ENCODE results near the gene SPAG8. TPM values are rescaled to one million over a fixed set of nuclear protein-coding genes. Genes with fewer than 3 reads are reported as not detected.

Gene SPAG8
- total and polyA plus RNA-seq, 2 donors from 2014 or later = 2.4 to 6.1 TPM

DNA sequence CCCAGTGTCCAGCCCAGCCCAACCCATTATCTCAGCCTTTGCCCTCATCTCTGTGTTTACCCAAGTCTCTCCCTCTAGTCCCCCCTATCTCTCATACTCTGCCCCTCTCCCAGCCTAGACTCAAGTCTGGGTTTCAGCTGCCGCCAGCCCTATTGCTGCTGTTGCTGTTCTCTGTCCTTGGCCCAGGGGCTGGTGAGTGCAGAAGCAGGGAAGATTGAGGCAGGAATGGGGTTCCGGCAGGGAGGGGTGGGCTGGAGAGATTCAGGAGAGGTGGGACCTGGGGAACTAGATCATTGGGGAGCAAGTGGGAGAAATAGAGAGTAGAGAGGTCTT lies 17.7 kb upstream of the SPAG8 start:
- FAIRE-seq (no peak), DNase-seq (no peak)
- peak overlapping the region; percentile 60 to 90 (median 61) for H3K4me3 ChIP-seq (ENCODE audit: low read length in 3 of 3)
- intact Hi-C loops (cut with DNase I) = no loop called here
- no peaks in the 10 kb centered on the region for H3K9me3 ChIP-seq (ENCODE audit: control insufficient read depth in 2 of 3, insufficient read depth in 1 of 3, low read length in 3 of 3)
- no peak for TF ChIP-seq CTCF (IDR thresholded peaks at IDR 0.05; ENCODE audit: borderline replicate concordance, extremely low read depth, insufficient read depth)
- no peaks in the 10 kb centered on the region for H3K36me3 ChIP-seq (ENCODE audit: control insufficient read depth in 2 of 3, insufficient read depth in 3 of 3, low read length in 3 of 3)
- peaks cover 0 to 33% (median 16%) of the 10 kb centered on the region in 3 donors for H3K4me1 ChIP-seq (ENCODE audit: control insufficient read depth in 2 of 3, insufficient read depth in 2 of 3, low read depth in 1 of 3, low read length in 3 of 3)
- H3K27me3 ChIP-seq (ENCODE audit: control insufficient read depth, insufficient read depth, low read length) = no peaks in the 10 kb centered on the region
- peak overlapping the region; percentile 37 to 84 (median 44) for H3K9ac ChIP-seq (ENCODE audit: low read length in 3 of 3)
- peak overlapping the region; percentile 88 to 93 for H3K27ac ChIP-seq (ENCODE audit: low read depth in 2 of 2, low read length in 2 of 2)

GRCh38 chr9:35829084-35829763 lies 17.2 kb upstream of the SPAG8 start, which contains the start of gene TMEM8B:
Gene TMEM8B, plus strand, starts transcription at chr9:35829228. Its CDS starts 220 bp downstream, at chr9:35829448.
- H3K9me3 ChIP-seq (ENCODE audit: control insufficient read depth in 2 of 3, insufficient read depth in 1 of 3, low read length in 3 of 3) = no peaks in the 10 kb centered on the region
- no peaks in the 10 kb centered on the region for H3K36me3 ChIP-seq (ENCODE audit: control insufficient read depth in 2 of 3, insufficient read depth in 3 of 3, low read length in 3 of 3)
- no peak for TF ChIP-seq CTCF (IDR thresholded peaks at IDR 0.05; ENCODE audit: borderline replicate concordance, extremely low read depth, insufficient read depth)
- H3K27ac ChIP-seq (ENCODE audit: low read depth in 2 of 2, low read length in 2 of 2) = peak within 1 kb of the TSS; percentile 88 to 93
- intact Hi-C loops (cut with DNase I) = no loop called here
- H3K4me1 ChIP-seq (ENCODE audit: control insufficient read depth in 2 of 3, insufficient read depth in 2 of 3, low read depth in 1 of 3, low read length in 3 of 3) = peaks cover 0 to 28% (median 15%) of the 10 kb centered on the region in 3 donors
- peak within 1 kb of the TSS; percentile 71 to 90 (median 83) for H3K4me3 ChIP-seq (ENCODE audit: low read length in 3 of 3)
- DNase-seq (peak; percentile 97 to 99 (median 98)), FAIRE-seq (no peak)
- peak within 1 kb of the TSS; percentile 52 to 97 (median 73) for H3K9ac ChIP-seq (ENCODE audit: low read length in 3 of 3)
- H3K27me3 ChIP-seq (ENCODE audit: control insufficient read depth, insufficient read depth, low read length) = no peaks in the 10 kb centered on the region

DNA sequence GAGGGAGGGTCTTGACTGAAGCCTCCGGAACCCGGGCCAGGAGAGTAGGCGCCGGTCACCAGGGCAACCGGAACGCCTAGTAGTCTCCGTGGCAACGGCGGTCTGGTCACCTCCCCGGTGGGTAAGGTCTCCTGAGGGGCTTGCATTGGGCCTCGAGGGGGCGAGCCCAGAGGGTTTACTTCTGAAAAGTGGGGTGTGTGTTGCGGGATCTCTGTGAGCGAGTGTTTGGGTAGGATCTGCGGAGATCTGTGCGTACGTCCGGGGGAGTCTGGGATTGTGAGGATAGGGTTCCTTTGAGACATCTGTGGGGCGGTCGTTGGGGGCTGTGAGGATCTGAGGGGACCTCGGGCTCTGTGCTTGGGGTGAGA lies 16.6 kb upstream of the SPAG8 start, which contains the start of gene FAM221B:
Gene FAM221B (minus strand): TSS at position 17 of the 368 bp plus-strand sequence. CDS start 2,571 bp downstream, outside the sequence.
- peak within 1 kb of the TSS; percentile 71 to 90 (median 83) for H3K4me3 ChIP-seq (ENCODE audit: low read length in 3 of 3)
- no peaks in the 10 kb centered on the region for H3K27me3 ChIP-seq (ENCODE audit: control insufficient read depth, insufficient read depth, low read length)
- peaks cover 0 to 26% (median 11%) of the 10 kb centered on the region in 3 donors for H3K4me1 ChIP-seq (ENCODE audit: control insufficient read depth in 2 of 3, insufficient read depth in 2 of 3, low read depth in 1 of 3, low read length in 3 of 3)
- peak within 1 kb of the TSS; percentile 88 to 93 for H3K27ac ChIP-seq (ENCODE audit: low read depth in 2 of 2, low read length in 2 of 2)
- intact Hi-C loops (cut with DNase I) = no loop called here
- peak within 1 kb of the TSS; percentile 52 to 97 (median 73) for H3K9ac ChIP-seq (ENCODE audit: low read length in 3 of 3)
- H3K9me3 ChIP-seq (ENCODE audit: control insufficient read depth in 2 of 3, insufficient read depth in 1 of 3, low read length in 3 of 3) = no peaks in the 10 kb centered on the region
- H3K36me3 ChIP-seq (ENCODE audit: control insufficient read depth in 2 of 3, insufficient read depth in 3 of 3, low read length in 3 of 3) = no peaks in the 10 kb centered on the region
- FAIRE-seq = no peak
- peak in 2 of 5 donors; percentile 74 to 85 for DNase-seq
- TF ChIP-seq CTCF (IDR thresholded peaks at IDR 0.05; ENCODE audit: borderline replicate concordance, extremely low read depth, insufficient read depth) = no peak
